Neural cell (in vitro differentiated cells): ENCODE results near the gene ELANE. TPM values are rescaled to one million over a fixed set of nuclear protein-coding genes. Genes with fewer than 3 reads are reported as not detected.
A peak's percentile ranks its signal among the peaks of the same experiment; 100 is the strongest.

Experiments used
- H2AFZ ChIP-seq: fragments of 200-600, 300-800 bp; sonication (generic), shearing (Covaris generic); 2 replicates; pipeline ENCODE4 v1.6.0; 2014; ENCODE audit warnings: low read depth, mild to moderate bottlenecking, antibody characterized with exemption, low read length, moderate library complexity
- H3F3A ChIP-seq: fragments of 200-600 bp; shearing (Covaris generic); 2 replicates; pipeline ENCODE4 v1.6.1; 2016; ENCODE audit warnings: mild to moderate bottlenecking, moderate library complexity, mixed read lengths, antibody characterized with exemption, low read length; ENCODE audit not compliant: insufficient read depth, poor library complexity, severe bottlenecking
- H3K27ac ChIP-seq: fragments of 200-600, 300-800 bp; sonication (generic), shearing (Covaris generic); 2 replicates; pipeline ENCODE4 v1.5.1; 2014; ENCODE audit warnings: mild to moderate bottlenecking, low read length, moderate library complexity
- H3K27me3 ChIP-seq: fragments of 300-800, 200-600 bp; sonication (generic), shearing (Covaris generic); 2 replicates; pipeline ENCODE4 v1.6.0; 2014; ENCODE audit warnings: mild to moderate bottlenecking, low read depth, low read length, moderate library complexity; ENCODE audit not compliant: insufficient read depth
- H3K36me3 ChIP-seq: fragments of 300-800, 200-600 bp; sonication (generic), shearing (Covaris generic); 2 replicates; pipeline ENCODE4 v1.5.1; 2014; ENCODE audit warnings: mild to moderate bottlenecking, antibody characterized with exemption, low read length, moderate library complexity; ENCODE audit not compliant: insufficient read depth
- H3K4me2 ChIP-seq: fragments of 300-800, 200-600 bp; sonication (generic), shearing (Covaris generic); 2 replicates; pipeline ENCODE4 v1.6.0; 2014; ENCODE audit warnings: mild to moderate bottlenecking, low read length
- H3K4me3 ChIP-seq: fragments of 300-800, 200-600 bp; sonication (generic), shearing (Covaris generic); 2 replicates; pipeline ENCODE4 v1.5.1; 2014; ENCODE audit warnings: mild to moderate bottlenecking, low read length, moderate library complexity
- H3K79me2 ChIP-seq: fragments of 200-600 bp; shearing (Covaris generic); replicated peaks from 2 replicates; pipeline ENCODE4 v1.6.0; 2014; ENCODE audit warnings: mild to moderate bottlenecking, low read length, moderate library complexity; ENCODE audit not compliant: insufficient read depth
- H3K9ac ChIP-seq: fragments of 300-800, 200-600 bp; sonication (generic), shearing (Covaris generic); 2 replicates; pipeline ENCODE4 v1.6.1; 2016; ENCODE audit warnings: mild to moderate bottlenecking, low read length, mixed read lengths
- H3K9me2 ChIP-seq: fragments of 200-600 bp; shearing (Covaris generic); 2 replicates; pipeline ENCODE4 v1.6.1; 2016; ENCODE audit warnings: mild to moderate bottlenecking, low read length, mixed read lengths; ENCODE audit not compliant: insufficient read depth
- H3K9me3 ChIP-seq: fragments of 200-600, 300-800 bp; sonication (generic), shearing (Covaris generic); 2 replicates; pipeline ENCODE4 v1.6.1; 2016; ENCODE audit warnings: mild to moderate bottlenecking, mixed run types, low read length, moderate library complexity, mixed read lengths
- H4K20me1 ChIP-seq: fragments of 200-600 bp; shearing (Covaris generic); 2 replicates; pipeline ENCODE4 v1.6.1; 2016; ENCODE audit warnings: mild to moderate bottlenecking, mixed run types; ENCODE audit not compliant: insufficient read depth
- EP300 ChIP-seq: fragments of 450-650 bp; conservative IDR thresholded peaks from 2 replicates; pipeline ENCODE4 v1.6.1; 2014; ENCODE audit warnings: antibody characterized with exemption, mild to moderate bottlenecking, moderate library complexity; ENCODE audit not compliant: poor library complexity, severe bottlenecking
- EZH2 ChIP-seq: fragments of 200-600, 300-800 bp; shearing (Covaris generic), sonication (generic); IDR thresholded peaks from 2 replicates; pipeline ENCODE4 v1.6.1; 2014; ENCODE audit warnings: antibody characterized with exemption, low read length, borderline replicate concordance, mild to moderate bottlenecking; ENCODE audit not compliant: insufficient read depth, poor library complexity, severe bottlenecking
- MXI1 ChIP-seq: fragments of 450-650 bp; conservative IDR thresholded peaks from 2 replicates; pipeline ENCODE4 v1.6.1; 2014; ENCODE audit warnings: antibody characterized with exemption, mild to moderate bottlenecking; ENCODE audit not compliant: poor library complexity, severe bottlenecking
- POLR2AphosphoS5 ChIP-seq: IDR thresholded peaks from 2 replicates; pipeline ENCODE4 v1.6.1; 2012
- RAD21 ChIP-seq: fragments of 450-650 bp; conservative IDR thresholded peaks from 2 replicates; pipeline ENCODE4 v1.6.1; 2014; ENCODE audit warnings: antibody characterized with exemption, mild to moderate bottlenecking, moderate library complexity
- SMC3 ChIP-seq: fragments of 450-650 bp; conservative IDR thresholded peaks from 2 replicates; pipeline ENCODE4 v1.6.1; 2014; ENCODE audit warnings: antibody characterized with exemption, mild to moderate bottlenecking, moderate library complexity; ENCODE audit not compliant: poor library complexity
- polyA plus RNA-seq: library from polyadenylated mRNA; depleted of rRNA; stranded (reverse); fragments of >200 nt; gene quantifications from 2 replicates; pipeline ENCODE4 v1.2.3, GENCODE V29; 2014
- TF ChIP-seq, protein P1 (sequence below): fragments of 450-650 bp; IDR thresholded peaks from 2 replicates; pipeline ENCODE4 v1.5.1; 2014; ENCODE audit warnings: antibody characterized with exemption, mild to moderate bottlenecking, moderate library complexity; ENCODE audit not compliant: poor library complexity, severe bottlenecking
- TF ChIP-seq, protein P2 (sequence below): IDR thresholded peaks from 2 replicates; pipeline ENCODE4 v1.6.1; 2012; ENCODE audit warnings: borderline replicate concordance

ELANE gene
- polyA plus RNA-seq, 1 donor from 2014 or later = not detected

DNA sequence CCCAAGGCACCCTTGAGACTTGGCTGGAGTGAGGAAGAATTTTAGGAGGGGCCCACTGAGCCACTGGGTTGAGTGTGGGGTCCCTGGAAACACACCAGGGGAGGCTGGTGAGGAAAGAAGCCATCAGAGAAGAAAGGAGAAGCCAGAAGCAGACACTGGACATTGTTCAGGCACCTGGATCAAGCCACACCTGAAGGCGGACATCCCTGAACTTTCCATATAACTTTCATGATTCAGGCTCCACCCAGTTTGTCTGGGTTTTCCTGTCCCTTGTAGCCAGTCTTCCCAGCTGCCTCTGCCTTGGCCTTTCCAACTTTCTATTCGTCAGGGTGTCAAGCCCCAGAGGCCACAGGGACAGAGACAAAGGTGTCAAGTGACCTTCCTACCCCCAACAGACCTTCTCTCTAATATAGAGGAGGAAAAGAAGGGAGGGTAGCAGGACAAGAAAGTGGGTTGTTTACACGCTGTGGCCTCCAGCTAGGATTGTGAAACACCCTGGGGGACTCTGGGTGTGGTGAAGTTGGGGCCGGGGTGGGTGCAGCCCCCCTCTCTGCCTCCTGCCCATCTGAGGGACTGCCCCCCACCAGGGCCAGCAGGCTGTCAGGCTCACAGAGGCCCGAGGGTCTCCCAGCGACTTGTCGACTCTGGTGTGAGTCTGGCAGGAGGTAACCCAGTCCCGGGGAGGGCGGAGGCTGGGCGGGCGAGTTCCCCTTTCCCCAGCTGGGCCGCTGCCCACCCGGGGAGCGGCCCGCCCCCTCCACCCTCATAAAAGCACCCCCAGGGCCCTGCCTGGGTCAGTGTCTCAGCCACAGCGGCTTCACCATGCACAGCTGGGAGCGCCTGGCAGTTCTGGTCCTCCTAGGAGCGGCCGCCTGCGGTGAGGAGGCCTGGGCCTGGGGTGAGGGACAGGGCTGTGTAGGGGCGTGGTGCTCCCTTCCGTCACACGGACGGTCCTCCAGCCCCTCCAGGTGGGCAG lies 7.1 kb downstream of the ELANE start, which contains the start of gene CFD:
Gene CFD, plus strand, starts transcription at position 797 of the 976 bp plus-strand sequence. Its CDS starts 26 bp downstream, at position 823.
- TF ChIP-seq EP300 (no peak), EZH2 (no peak), SMC3 (no peak)
- TF ChIP-seq, protein P1, sequence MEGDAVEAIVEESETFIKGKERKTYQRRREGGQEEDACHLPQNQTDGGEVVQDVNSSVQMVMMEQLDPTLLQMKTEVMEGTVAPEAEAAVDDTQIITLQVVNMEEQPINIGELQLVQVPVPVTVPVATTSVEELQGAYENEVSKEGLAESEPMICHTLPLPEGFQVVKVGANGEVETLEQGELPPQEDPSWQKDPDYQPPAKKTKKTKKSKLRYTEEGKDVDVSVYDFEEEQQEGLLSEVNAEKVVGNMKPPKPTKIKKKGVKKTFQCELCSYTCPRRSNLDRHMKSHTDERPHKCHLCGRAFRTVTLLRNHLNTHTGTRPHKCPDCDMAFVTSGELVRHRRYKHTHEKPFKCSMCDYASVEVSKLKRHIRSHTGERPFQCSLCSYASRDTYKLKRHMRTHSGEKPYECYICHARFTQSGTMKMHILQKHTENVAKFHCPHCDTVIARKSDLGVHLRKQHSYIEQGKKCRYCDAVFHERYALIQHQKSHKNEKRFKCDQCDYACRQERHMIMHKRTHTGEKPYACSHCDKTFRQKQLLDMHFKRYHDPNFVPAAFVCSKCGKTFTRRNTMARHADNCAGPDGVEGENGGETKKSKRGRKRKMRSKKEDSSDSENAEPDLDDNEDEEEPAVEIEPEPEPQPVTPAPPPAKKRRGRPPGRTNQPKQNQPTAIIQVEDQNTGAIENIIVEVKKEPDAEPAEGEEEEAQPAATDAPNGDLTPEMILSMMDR = no peak
- TF ChIP-seq, protein P2, sequence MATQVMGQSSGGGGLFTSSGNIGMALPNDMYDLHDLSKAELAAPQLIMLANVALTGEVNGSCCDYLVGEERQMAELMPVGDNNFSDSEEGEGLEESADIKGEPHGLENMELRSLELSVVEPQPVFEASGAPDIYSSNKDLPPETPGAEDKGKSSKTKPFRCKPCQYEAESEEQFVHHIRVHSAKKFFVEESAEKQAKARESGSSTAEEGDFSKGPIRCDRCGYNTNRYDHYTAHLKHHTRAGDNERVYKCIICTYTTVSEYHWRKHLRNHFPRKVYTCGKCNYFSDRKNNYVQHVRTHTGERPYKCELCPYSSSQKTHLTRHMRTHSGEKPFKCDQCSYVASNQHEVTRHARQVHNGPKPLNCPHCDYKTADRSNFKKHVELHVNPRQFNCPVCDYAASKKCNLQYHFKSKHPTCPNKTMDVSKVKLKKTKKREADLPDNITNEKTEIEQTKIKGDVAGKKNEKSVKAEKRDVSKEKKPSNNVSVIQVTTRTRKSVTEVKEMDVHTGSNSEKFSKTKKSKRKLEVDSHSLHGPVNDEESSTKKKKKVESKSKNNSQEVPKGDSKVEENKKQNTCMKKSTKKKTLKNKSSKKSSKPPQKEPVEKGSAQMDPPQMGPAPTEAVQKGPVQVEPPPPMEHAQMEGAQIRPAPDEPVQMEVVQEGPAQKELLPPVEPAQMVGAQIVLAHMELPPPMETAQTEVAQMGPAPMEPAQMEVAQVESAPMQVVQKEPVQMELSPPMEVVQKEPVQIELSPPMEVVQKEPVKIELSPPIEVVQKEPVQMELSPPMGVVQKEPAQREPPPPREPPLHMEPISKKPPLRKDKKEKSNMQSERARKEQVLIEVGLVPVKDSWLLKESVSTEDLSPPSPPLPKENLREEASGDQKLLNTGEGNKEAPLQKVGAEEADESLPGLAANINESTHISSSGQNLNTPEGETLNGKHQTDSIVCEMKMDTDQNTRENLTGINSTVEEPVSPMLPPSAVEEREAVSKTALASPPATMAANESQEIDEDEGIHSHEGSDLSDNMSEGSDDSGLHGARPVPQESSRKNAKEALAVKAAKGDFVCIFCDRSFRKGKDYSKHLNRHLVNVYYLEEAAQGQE = no peak
- no peaks in the 10 kb centered on the region for H4K20me1 ChIP-seq
- no peak within 1 kb of the TSS for H3K4me2 ChIP-seq
- H3K9me3 ChIP-seq = no peaks in the 10 kb centered on the region
- H3K36me3 ChIP-seq = no peaks in the 10 kb centered on the region
- no peak within 1 kb of the TSS for H3K27ac ChIP-seq
- H3K79me2 ChIP-seq = no peaks in the 10 kb centered on the region
- no peak within 1 kb of the TSS for H3K9ac ChIP-seq
- peaks cover 36% of the 10 kb centered on the region for H3K27me3 ChIP-seq
- peak within 1 kb of the TSS; percentile 58 for H3K4me3 ChIP-seq
- H2AFZ ChIP-seq = no peak within 1 kb of the TSS
- H3F3A ChIP-seq = no peaks in the 10 kb centered on the region
- no peaks in the 10 kb centered on the region for H3K9me2 ChIP-seq

DNA sequence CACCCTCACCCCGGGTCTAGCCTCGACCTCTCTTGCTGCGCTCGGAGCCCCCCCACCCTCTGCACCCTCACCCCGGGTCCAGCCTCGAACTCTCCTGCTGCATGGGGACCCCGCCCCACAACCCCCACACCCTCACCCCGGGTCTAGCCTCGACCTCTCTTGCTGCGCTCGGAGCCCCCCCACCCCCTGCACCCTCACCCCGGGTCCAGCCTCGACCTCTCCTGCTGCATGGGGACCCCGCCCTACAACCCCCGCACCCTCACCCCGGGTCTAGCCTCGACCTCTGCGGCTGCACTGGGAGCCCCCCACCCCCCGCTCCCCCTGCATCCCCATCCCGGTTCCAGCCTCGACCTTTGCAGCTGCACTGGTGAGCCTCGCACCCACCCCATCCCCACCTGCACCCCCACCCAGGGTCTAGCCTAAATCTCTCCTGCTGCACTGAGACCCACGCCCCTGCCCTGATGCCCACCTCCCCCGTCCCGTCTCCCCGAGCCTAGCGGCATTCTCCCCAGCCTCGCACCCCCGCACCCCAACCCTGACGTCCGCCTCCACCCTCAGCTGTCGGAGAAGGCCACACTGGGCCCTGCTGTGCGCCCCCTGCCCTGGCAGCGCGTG lies 9.1 kb downstream of the ELANE start:
- Histone ChIP-seq H3K27me3 (peaks cover 36% of the 10 kb centered on the region), H3K4me2 (no peak overlapping the region), H3K4me3 (peak overlapping the region; percentile 46)

More for the DNA sequence above, 9.1 kb downstream of the ELANE start:
- Histone ChIP-seq H3K79me2 (no peaks in the 10 kb centered on the region), H3K27ac (no peak overlapping the region), H3K9me3 (no peaks in the 10 kb centered on the region), H2AFZ (no peak overlapping the region), H3K9me2 (no peaks in the 10 kb centered on the region), H3K9ac (no peak overlapping the region), H4K20me1 (no peaks in the 10 kb centered on the region), H3F3A (no peaks in the 10 kb centered on the region), H3K36me3 (no peaks in the 10 kb centered on the region)
- TF ChIP-seq EZH2 = no peak
- TF ChIP-seq MXI1 = no peak
- TF ChIP-seq POLR2AphosphoS5 = no peak
- TF ChIP-seq, protein P1 = no peak
- TF ChIP-seq RAD21 = no peak
